Caco-2 (cell line): ENCODE measurements around the gene CLIC4. TPM values are rescaled to one million over a fixed set of nuclear protein-coding genes. Genes with fewer than 3 reads are reported as not detected.
"Not testable (repeated sequence)": the region's sequence is repeated elsewhere in the genome, so short reads cannot be mapped to it uniquely, and the experiment has no call there.

Experiments
- BruUV-seq: library from RNA; stranded (reverse); fragments of 400-500 nt; replicated peaks from 2 replicates; lab custom pipeline; 2021; lab: Mats Ljungman, UMichigan
- CTCF ChIA-PET: fragments of 300-600 bp; sonication (Branson Sonifier 250); formaldehyde crosslinking; loops from one replicate; lab custom pipeline; 2022; ENCODE audit warnings: antibody characterized with exemption; lab: Charles Lee
- POLR2A ChIA-PET: fragments of 300-600 bp; sonication (Branson Sonifier 250); formaldehyde crosslinking; loops from one replicate; lab custom pipeline; 2022; ENCODE audit warnings: antibody characterized with exemption; lab: Charles Lee
- DNase-seq, 2 experiments: peaks; one replicate each; pipeline versions ENCODE4 v3.0.0 to v3.0.0-alpha.2; 2020 to 2022
- H3K27me3 ChIP-seq: replicated peaks from 2 replicates; pipeline ENCODE4 v1.6.0; 2011; ENCODE audit warnings: low read length; ENCODE audit not compliant: control insufficient read depth, insufficient read depth
- H3K36me3 ChIP-seq: 2 replicates; pipeline ENCODE4 v1.5.1; 2011; ENCODE audit warnings: low read length; ENCODE audit not compliant: control insufficient read depth, insufficient read depth
- H3K4me1 ChIP-seq: fragments of 250-450 bp; sonication (Bioruptor Pico); 2 replicates; pipeline ENCODE4 v1.5.1; 2020; ENCODE audit warnings: mild to moderate bottlenecking
- H3K4me3 ChIP-seq: 2 replicates; pipeline ENCODE4 v1.5.1; 2011; ENCODE audit warnings: low read depth, mild to moderate bottlenecking, control low read depth, low read length
- H3K9me3 ChIP-seq: fragments of 250-450 bp; sonication (Bioruptor Pico); 2 replicates; pipeline ENCODE4 v1.5.1; 2020; ENCODE audit warnings: mild to moderate bottlenecking, moderate library complexity
- H3K27ac Mint-ChIP-seq: one replicate; pipeline ENCODE4 v1.8.0; 2022; ENCODE audit warnings: mixed read lengths; ENCODE audit not compliant: unreplicated experiment
- H3K27me3 Mint-ChIP-seq: one replicate; pipeline ENCODE4 v1.8.0; 2022; ENCODE audit warnings: mixed read lengths; ENCODE audit not compliant: insufficient read depth, unreplicated experiment
- H3K36me3 Mint-ChIP-seq: one replicate; pipeline ENCODE4 v1.8.0; 2022; ENCODE audit warnings: mild to moderate bottlenecking, mixed read lengths; ENCODE audit not compliant: insufficient read depth, unreplicated experiment
- H3K4me1 Mint-ChIP-seq: one replicate; pipeline ENCODE4 v1.8.0; 2022; ENCODE audit warnings: low read depth, mixed read lengths; ENCODE audit not compliant: unreplicated experiment
- H3K4me3 Mint-ChIP-seq: one replicate; pipeline ENCODE4 v1.8.0; 2022; ENCODE audit warnings: mild to moderate bottlenecking, moderate library complexity, mixed read lengths; ENCODE audit not compliant: unreplicated experiment
- H3K9me3 Mint-ChIP-seq: one replicate; pipeline ENCODE4 v1.8.0; 2022; ENCODE audit warnings: mixed read lengths; ENCODE audit not compliant: unreplicated experiment
- intact Hi-C: fragments of 100-400 bp; cut with micrococcal nuclease; formaldehyde crosslinking; loops from one replicate; pipeline ENCODE4 v1.10.0; 2022; ENCODE audit not compliant: unreplicated experiment
- total RNA-seq: library from RNA; stranded (reverse); gene quantifications from 2 replicates; pipeline ENCODE4 v1.2.3, GENCODE V29; 2022
- TF ChIP-seq, protein P1 (sequence below), 2 experiments: fragments of 200-600 bp in 1 of 2; IDR thresholded peaks; 1 replicate in 1 of 2; 2 replicates in 1 of 2; pipeline versions ENCODE4 v1.5.1 to v1.8.0; 2011 to 2022; ENCODE audit warnings: antibody characterized with exemption in 1 of 2, control low read depth in 1 of 2, inconsistent platforms in 1 of 2, low read depth in 1 of 2, low read length in 1 of 2, mild to moderate bottlenecking in 1 of 2, moderate library complexity in 1 of 2; ENCODE audit not compliant: insufficient read depth in 1 of 2, severe bottlenecking in 1 of 2, unreplicated experiment in 1 of 2

CLIC4 gene
- total RNA-seq, 1 experiment from 2014 or later, result 140 TPM

DNA sequence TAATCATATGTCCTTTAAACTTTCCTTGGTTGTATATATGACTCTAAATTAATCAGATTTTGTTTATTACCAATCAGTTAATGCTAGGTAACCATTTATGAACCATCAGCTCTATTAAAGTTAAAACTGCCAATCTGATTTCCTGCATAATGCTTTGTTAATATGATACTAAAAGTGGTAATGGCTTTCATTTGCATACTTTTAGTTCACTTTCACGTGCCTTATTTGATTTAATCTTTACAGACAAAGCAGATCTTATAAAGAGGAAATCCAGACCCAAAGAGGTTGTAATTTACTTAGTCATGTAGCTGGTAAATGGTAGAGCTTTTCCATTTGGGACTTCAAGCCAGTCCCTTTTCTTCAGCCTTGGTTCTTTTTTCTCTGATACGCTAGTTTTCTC is 61.3 kb downstream of the CLIC4 start:
- Histone ChIP-seq H3K4me1 (no peaks in the 10 kb centered on the region), H3K27me3 (no peaks in the 10 kb centered on the region), H3K4me3 (no peak overlapping the region), H3K9me3 (no peaks in the 10 kb centered on the region), H3K36me3 (no peaks in the 10 kb centered on the region)
- no peaks in the 10 kb centered on the region for H3K4me1 Mint-ChIP-seq
- H3K27ac Mint-ChIP-seq, result no peak overlapping the region
- peaks cover 6% of the 10 kb centered on the region for H3K36me3 Mint-ChIP-seq
- intact Hi-C loops, result no loop called here
- H3K4me3 Mint-ChIP-seq, result no peak overlapping the region
- BruUV-seq, result no TSS peak
- TF ChIP-seq, protein P1, sequence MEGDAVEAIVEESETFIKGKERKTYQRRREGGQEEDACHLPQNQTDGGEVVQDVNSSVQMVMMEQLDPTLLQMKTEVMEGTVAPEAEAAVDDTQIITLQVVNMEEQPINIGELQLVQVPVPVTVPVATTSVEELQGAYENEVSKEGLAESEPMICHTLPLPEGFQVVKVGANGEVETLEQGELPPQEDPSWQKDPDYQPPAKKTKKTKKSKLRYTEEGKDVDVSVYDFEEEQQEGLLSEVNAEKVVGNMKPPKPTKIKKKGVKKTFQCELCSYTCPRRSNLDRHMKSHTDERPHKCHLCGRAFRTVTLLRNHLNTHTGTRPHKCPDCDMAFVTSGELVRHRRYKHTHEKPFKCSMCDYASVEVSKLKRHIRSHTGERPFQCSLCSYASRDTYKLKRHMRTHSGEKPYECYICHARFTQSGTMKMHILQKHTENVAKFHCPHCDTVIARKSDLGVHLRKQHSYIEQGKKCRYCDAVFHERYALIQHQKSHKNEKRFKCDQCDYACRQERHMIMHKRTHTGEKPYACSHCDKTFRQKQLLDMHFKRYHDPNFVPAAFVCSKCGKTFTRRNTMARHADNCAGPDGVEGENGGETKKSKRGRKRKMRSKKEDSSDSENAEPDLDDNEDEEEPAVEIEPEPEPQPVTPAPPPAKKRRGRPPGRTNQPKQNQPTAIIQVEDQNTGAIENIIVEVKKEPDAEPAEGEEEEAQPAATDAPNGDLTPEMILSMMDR (IDR thresholded peaks at IDR 0.05; ENCODE audit: insufficient read depth in 1 of 2, low read depth in 1 of 2, low read length in 1 of 2, severe bottlenecking in 1 of 2, unreplicated experiment in 1 of 2), result no peak
- DNase-seq, result no peak
- no peaks in the 10 kb centered on the region for H3K9me3 Mint-ChIP-seq
- ChIA-PET CTCF (interaction anchor here (1.0 kb wide), 1 partner anchor 118 kb away, joined by 3 read pairs; no protein-coding TSS in a partner anchor), POLR2A (no interaction called here)
- no peaks in the 10 kb centered on the region for H3K27me3 Mint-ChIP-seq

DNA sequence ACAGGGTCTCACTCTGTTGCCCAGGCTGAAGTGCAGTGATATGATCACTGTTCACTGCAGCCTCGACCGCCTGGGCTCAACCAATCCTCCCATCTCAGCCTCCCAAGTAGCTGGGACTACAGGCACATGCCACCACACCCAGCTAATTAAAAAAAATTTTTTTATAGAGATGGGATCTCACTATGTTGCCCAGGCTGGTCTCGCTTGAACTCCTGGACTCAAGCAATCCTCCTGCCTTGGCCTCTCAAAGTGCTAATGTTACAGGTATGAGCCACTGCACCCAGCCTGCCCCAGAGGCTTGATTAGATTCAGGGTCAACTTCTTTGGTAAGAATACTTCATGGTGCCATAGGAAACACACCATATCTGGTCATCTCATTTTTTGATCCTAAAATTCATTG is 66.2 kb downstream of the CLIC4 start:
- BruUV-seq, H3K9me3 Mint-ChIP-seq, CTCF ChIA-PET, H3K4me3 Mint-ChIP-seq, H3K36me3 ChIP-seq, H3K4me1 ChIP-seq, H3K4me3 ChIP-seq, H3K9me3 ChIP-seq, intact Hi-C loops, POLR2A ChIA-PET, H3K27me3 ChIP-seq, H3K27me3 Mint-ChIP-seq, H3K27ac Mint-ChIP-seq, DNase-seq, H3K4me1 Mint-ChIP-seq: not testable (repeated sequence)
- H3K36me3 Mint-ChIP-seq, result peaks cover 33% of the 10 kb centered on the region

DNA sequence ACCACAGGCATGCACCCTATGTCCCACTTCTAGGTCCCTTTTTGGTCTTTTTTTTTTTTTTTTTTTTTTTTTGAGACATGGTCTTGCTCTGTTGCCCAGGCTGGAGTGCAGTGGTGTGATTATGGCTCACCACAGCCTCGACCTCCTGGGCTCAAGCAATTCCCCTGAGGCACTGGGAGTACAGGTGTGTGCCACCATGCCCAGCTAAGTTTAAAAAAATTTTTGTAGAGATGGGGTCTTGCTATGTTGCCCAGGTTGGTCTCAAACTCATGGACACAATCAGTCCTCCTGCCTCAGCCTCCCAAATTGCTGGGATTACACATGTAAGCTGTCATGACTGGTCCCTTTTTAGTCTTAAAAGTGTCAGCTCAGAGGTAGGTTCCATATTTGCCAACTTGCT is 75.0 kb downstream of the CLIC4 start:
- H3K27me3 Mint-ChIP-seq, H3K4me1 ChIP-seq, H3K27ac Mint-ChIP-seq, intact Hi-C loops, CTCF ChIA-PET, H3K36me3 ChIP-seq, H3K27me3 ChIP-seq, H3K4me3 ChIP-seq, BruUV-seq, DNase-seq, H3K9me3 ChIP-seq, POLR2A ChIA-PET, H3K9me3 Mint-ChIP-seq, H3K4me3 Mint-ChIP-seq, H3K4me1 Mint-ChIP-seq: not testable (repeated sequence)
- H3K36me3 Mint-ChIP-seq, result peaks cover 24% of the 10 kb centered on the region

DNA sequence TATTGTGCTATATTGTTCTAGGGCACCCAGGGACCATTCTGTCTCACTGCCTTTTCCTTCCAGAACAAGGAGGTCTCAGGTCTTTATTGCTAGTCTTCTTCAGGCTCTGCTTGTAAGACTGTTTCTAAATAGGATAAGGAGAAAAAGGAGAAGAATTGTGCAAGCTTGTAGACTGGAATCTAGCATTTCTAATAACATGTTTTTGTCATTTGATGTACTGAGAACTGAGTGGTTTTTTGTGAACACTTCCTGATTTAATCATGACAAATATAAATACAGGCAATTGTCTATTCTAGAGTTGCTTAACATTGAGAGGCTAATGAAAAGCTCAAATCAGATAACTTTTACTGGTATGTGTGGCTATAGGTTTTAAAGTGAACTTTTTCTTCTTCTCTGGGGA is 77.6 kb downstream of the CLIC4 start:
- Histone ChIP-seq H3K4me1 (no peaks in the 10 kb centered on the region), H3K4me3 (no peak overlapping the region), H3K36me3 (no peaks in the 10 kb centered on the region), H3K27me3 (no peaks in the 10 kb centered on the region), H3K9me3 (no peaks in the 10 kb centered on the region)
- no peaks in the 10 kb centered on the region for H3K4me1 Mint-ChIP-seq
- no peak overlapping the region for H3K27ac Mint-ChIP-seq
- TF ChIP-seq, protein P1 (IDR thresholded peaks at IDR 0.05; ENCODE audit: insufficient read depth in 1 of 2, low read depth in 1 of 2, low read length in 1 of 2, severe bottlenecking in 1 of 2, unreplicated experiment in 1 of 2), result no peak
- H3K27me3 Mint-ChIP-seq, result no peaks in the 10 kb centered on the region
- ChIA-PET POLR2A (no interaction called here), CTCF (no interaction called here)
- H3K9me3 Mint-ChIP-seq, result no peaks in the 10 kb centered on the region
- intact Hi-C loops, result no loop called here
- no TSS peak for BruUV-seq
- no peak for DNase-seq
- H3K36me3 Mint-ChIP-seq, result peaks cover 7% of the 10 kb centered on the region
- H3K4me3 Mint-ChIP-seq, result no peak overlapping the region

DNA sequence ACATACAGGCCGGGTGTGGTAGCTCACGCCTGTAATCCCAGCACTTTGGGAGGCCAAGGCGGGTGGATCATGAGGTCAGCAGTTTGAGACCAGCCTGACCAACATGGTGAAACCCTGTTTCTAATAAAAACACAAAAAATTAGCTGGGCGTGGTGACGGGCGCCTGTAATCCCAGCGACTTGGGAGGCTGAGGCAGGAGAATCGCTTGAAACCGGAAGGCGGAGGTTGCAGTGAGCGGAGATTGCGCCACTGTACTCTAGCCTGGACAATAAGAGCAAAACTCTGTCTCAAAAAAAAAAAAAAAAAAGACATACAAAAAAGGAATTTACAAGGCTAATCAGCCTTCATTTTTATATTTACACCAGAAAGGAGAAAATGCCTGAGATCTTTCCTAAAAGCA is 78.2 kb downstream of the CLIC4 start:
- H3K27ac Mint-ChIP-seq, POLR2A ChIA-PET: not testable (repeated sequence)
- CTCF ChIA-PET, result interaction anchor here (0.7 kb wide), 1 partner anchor 118 kb away, joined by 3 read pairs; no protein-coding TSS in a partner anchor

More for the DNA sequence above, 78.2 kb downstream of the CLIC4 start:
- H3K4me3 Mint-ChIP-seq, DNase-seq, H3K9me3 ChIP-seq, H3K4me3 ChIP-seq, H3K36me3 Mint-ChIP-seq, H3K9me3 Mint-ChIP-seq, H3K4me1 ChIP-seq, H3K27me3 ChIP-seq, H3K4me1 Mint-ChIP-seq, BruUV-seq, intact Hi-C loops, H3K36me3 ChIP-seq, H3K27me3 Mint-ChIP-seq: not testable (repeated sequence)
